ENCODE measurements around the gene KCNQ4. TPM values are rescaled to one million over a fixed set of nuclear protein-coding genes. Genes with fewer than 3 reads are reported as not detected.

KCNQ4 gene
- total and polyA plus RNA-seq, 2 donors (not counting 1 experiment from before 2014, with no cell fraction given): 0.16 to 0.20 TPM

- Histone ChIP-seq H3K4me2 (replicated peaks; ENCODE audit: low read depth, low read length, poor library complexity, severe bottlenecking) (peak overlapping the region; percentile 99), H3K9ac (ENCODE audit: low read length) (peak overlapping the region; percentile 63)
- ATAC-seq (ENCODE audit: low read depth): no peak
Measured at GRCh38 chr1:40861224-40862003, 77.8 kb downstream of the KCNQ4 start.

More at GRCh38 chr1:40861224-40862003, 77.8 kb downstream of the KCNQ4 start:
- Histone ChIP-seq H4K20me1 (ENCODE audit: control insufficient read depth, insufficient read depth, low read length, poor library complexity, severe bottlenecking) (no peaks in the 10 kb centered on the region), H3K4me3 (ENCODE audit: control extremely low read depth in 1 of 5, extremely low read depth in 1 of 5, insufficient read depth in 1 of 5, low read depth in 2 of 5, low read length in 4 of 5) (peak overlapping the region in 4 of 5 experiments; percentile 31 to 67 (median 58)), H2AFZ (ENCODE audit: insufficient read depth, low read depth, low read length, poor library complexity, severe bottlenecking) (peak overlapping the region; percentile 76), H3K27me3 (replicated peaks in 1 of 4; ENCODE audit: control extremely low read depth in 1 of 4, control insufficient read depth in 3 of 4, insufficient read depth in 4 of 4, low read length in 3 of 4) (peaks cover 0 to 30% (median 9%) of the 10 kb centered on the region in 4 experiments), H3K36me3 (replicated peaks in 1 of 2; ENCODE audit: control extremely low read depth in 1 of 2, control insufficient read depth in 1 of 2, extremely low read depth in 1 of 2, insufficient read depth in 2 of 2, low read length in 1 of 2) (no peaks in the 10 kb centered on the region), H3K79me2 (ENCODE audit: control insufficient read depth, insufficient read depth, low read length) (no peaks in the 10 kb centered on the region), H3K27ac (ENCODE audit: low read length in 2 of 2) (no peak overlapping the region), H3K9me3 (ENCODE audit: control extremely low read depth in 1 of 3, control insufficient read depth in 2 of 3, insufficient read depth in 1 of 3, low read length in 2 of 3) (peaks cover 0 to 8% (median 0%) of the 10 kb centered on the region in 3 donors), H3K4me1 (ENCODE audit: control insufficient read depth in 2 of 2, insufficient read depth in 2 of 2, low read length in 2 of 2) (peaks cover 11 to 14% of the 10 kb centered on the region in 2 donors)
- WGBS (ENCODE audit: insufficient coverage): 3% methylated on average over 98 of the region's 98 CpGs
- intact Hi-C loops (cut with micrococcal nuclease): loop anchor here (1.0 kb wide), 6 partner anchors 43 to 330 kb away; partner anchors contain the start of genes CTPS1, RIMS3 and ZNF684
- Mint-ChIP-seq H3K4me3 (peak overlapping the region; percentile 92), H3K27ac (peak overlapping the region; percentile 50), H3K27me3 (peaks cover 27% of the 10 kb centered on the region), H3K4me1 (peaks cover 9% of the 10 kb centered on the region), H3K9me3 (ENCODE audit: insufficient read depth) (no peaks in the 10 kb centered on the region)
- TF ChIP-seq EZH2 (IDR thresholded peaks at IDR 0.05; ENCODE audit: borderline replicate concordance, insufficient read depth, low read depth, low read length, poor library complexity, severe bottlenecking): no peak
- TF ChIP-seq CTCF (IDR thresholded peaks at IDR 0.05): no peak
- ChIA-PET CTCF (interaction anchor here (1.0 to 2.0 kb wide), 7 partner anchors 10 to 192 kb away, joined by 3 to 7 read pairs (median 5); no protein-coding TSS in a partner anchor), POLR2A (interaction anchor here (0.6 to 2.1 kb wide), 2 partner anchors 115 to 170 kb away, joined by 3 to 12 read pairs; partner anchors contain the start of gene NFYC)
- DNase-seq: peak; percentile 65

All from B cell (primary cell).